Naive B cell (primary cell): ENCODE measurements around the gene FAM241B. TPM values are rescaled to one million over a fixed set of nuclear protein-coding genes. Genes with fewer than 3 reads are reported as not detected.

ENCODE experiments used
- ATAC-seq, 2 donors: fragments of 150-1000 bp; cut with Tn5 transposase; 2 replicates each; pipeline ENCODE4 v1.10.0; 2021; ENCODE audit warnings: low read depth in 2 of 2, mild to moderate bottlenecking in 2 of 2, moderate library complexity in 2 of 2
- DNase-seq: peaks from one replicate; pipeline ENCODE4 v3.0.0; 2022
- H3K27ac Mint-ChIP-seq, 6 donors: one replicate each; pipeline ENCODE4 v1.8.0; 2020 to 2022; ENCODE audit warnings: mild to moderate bottlenecking in 6 of 6, mixed read lengths in 6 of 6, moderate library complexity in 5 of 6, inconsistent platforms in 2 of 6
- H3K27me3 Mint-ChIP-seq, 3 donors: one replicate each; pipeline ENCODE4 v1.8.0; 2021 to 2022; ENCODE audit warnings: mixed read lengths in 3 of 3, mild to moderate bottlenecking in 1 of 3
- H3K36me3 Mint-ChIP-seq, 2 donors: one replicate each; pipeline ENCODE4 v1.8.0; 2020 to 2022; ENCODE audit warnings: mixed read lengths in 2 of 2, inconsistent platforms in 1 of 2, mild to moderate bottlenecking in 1 of 2
- H3K4me1 Mint-ChIP-seq, 3 donors: one replicate each; pipeline ENCODE4 v1.8.0; 2020 to 2022; ENCODE audit warnings: mixed read lengths in 3 of 3, inconsistent platforms in 1 of 3, mild to moderate bottlenecking in 1 of 3, moderate library complexity in 1 of 3
- H3K4me3 Mint-ChIP-seq, 8 donors: one replicate each; pipeline ENCODE4 v1.8.0; 2020 to 2022; ENCODE audit warnings: mild to moderate bottlenecking in 8 of 8, mixed read lengths in 8 of 8, moderate library complexity in 8 of 8, inconsistent platforms in 2 of 8
- H3K9me3 Mint-ChIP-seq, 7 donors: one replicate each; pipeline ENCODE4 v1.8.0; 2020 to 2022; ENCODE audit warnings: mixed read lengths in 7 of 7, mild to moderate bottlenecking in 5 of 7, inconsistent platforms in 2 of 7, moderate library complexity in 1 of 7
- polyA plus RNA-seq, 6 donors: library from polyadenylated mRNA; unstranded; fragments of 300-500 nt; fragmentation: Illumina TruSeq; gene quantifications; one replicate each; pipeline ENCODE4 v1.2.3, GENCODE V29; 2021; ENCODE audit warnings: low read depth in 6 of 6

Gene FAM241B
- polyA plus RNA-seq, 6 donors from 2014 or later: 0.34 to 1.9 (median 0.54) TPM; not detected in 2

DNA sequence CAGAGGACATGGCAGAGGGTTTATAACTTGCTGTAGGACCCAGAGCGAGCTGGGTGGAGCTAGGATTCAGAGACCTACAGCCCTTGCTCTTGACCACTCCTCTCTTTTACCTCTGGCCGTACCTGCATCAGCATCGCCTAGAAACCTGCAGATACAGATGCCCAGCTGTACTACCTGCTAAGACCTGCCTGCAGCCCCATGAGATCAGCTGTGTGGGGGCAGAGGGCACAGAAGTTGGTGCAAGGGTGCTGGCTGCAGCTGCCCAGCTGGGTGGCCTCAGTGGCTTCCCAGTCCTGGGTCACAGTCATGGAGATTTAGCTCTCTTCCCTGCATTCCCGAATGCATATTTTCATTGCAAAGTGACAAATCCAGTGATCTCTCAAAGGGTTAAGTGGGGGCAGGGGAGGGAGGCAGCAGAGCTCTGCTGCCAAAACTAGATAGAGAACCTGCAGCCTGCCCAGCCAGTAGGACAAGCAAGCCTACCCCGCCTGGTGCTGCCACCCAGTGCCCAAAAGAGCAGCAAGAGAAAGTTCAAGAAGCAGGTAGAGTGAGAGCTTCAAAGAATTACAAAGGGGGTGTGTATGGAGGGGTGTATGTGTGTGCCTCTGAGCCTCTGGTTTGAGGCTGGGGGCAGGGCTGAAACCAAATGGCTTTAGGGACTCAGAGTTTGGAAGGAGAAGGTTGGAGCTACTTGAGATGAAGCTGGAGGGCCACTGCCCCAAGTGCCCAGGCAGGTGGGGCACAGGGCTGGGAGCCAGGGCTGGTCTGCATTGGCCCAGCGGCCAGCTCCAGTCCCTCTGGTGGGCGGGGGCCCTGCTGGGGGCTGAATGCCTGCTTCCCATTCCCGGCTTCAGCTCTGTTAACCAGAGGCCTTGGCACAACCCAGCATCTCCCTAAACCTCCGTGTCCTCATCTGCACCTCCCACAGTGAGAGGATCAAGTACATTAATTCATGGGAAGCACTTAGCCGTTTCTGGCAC lies 6.9 kb downstream of the FAM241B start:
- Mint-ChIP-seq H3K27ac (peak overlapping the region in 3 of 6 donors; percentile 33 to 57 (median 46)), H3K9me3 (no peaks in the 10 kb centered on the region), H3K4me3 (no peak overlapping the region), H3K36me3 (no peaks in the 10 kb centered on the region), H3K27me3 (peaks cover 7 to 39% (median 14%) of the 10 kb centered on the region in 3 donors), H3K4me1 (no peaks in the 10 kb centered on the region)
- ATAC-seq: no peak
- no peak for DNase-seq

DNA sequence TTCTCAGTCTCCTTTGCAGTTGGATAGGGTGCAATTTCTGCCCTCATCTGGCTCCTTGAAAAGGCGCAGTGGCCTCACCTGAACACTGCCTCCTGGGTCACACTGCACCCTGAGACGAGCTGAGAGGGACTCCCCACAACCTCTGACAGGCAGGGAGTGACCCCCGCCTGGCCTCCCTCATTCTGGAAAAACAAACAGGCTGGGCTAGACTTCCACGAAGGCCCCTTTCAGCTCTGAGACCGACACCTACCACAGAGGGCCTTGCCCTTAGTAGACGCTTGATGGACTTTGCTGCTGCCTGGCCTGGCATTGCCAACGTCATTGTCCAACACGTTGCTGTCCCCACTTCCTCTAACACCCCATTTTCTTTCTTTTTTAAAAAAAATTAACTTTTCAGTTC lies 8.6 kb downstream of the FAM241B start:
- Mint-ChIP-seq H3K9me3 (peaks cover 0 to 2% (median 0%) of the 10 kb centered on the region in 7 donors), H3K4me1 (no peaks in the 10 kb centered on the region), H3K4me3 (no peak overlapping the region), H3K36me3 (no peaks in the 10 kb centered on the region), H3K27me3 (peaks cover 5 to 25% (median 13%) of the 10 kb centered on the region in 3 donors), H3K27ac (peak overlapping the region in 1 of 6 donors; percentile 11)
- no peak for ATAC-seq
- no peak for DNase-seq

DNA sequence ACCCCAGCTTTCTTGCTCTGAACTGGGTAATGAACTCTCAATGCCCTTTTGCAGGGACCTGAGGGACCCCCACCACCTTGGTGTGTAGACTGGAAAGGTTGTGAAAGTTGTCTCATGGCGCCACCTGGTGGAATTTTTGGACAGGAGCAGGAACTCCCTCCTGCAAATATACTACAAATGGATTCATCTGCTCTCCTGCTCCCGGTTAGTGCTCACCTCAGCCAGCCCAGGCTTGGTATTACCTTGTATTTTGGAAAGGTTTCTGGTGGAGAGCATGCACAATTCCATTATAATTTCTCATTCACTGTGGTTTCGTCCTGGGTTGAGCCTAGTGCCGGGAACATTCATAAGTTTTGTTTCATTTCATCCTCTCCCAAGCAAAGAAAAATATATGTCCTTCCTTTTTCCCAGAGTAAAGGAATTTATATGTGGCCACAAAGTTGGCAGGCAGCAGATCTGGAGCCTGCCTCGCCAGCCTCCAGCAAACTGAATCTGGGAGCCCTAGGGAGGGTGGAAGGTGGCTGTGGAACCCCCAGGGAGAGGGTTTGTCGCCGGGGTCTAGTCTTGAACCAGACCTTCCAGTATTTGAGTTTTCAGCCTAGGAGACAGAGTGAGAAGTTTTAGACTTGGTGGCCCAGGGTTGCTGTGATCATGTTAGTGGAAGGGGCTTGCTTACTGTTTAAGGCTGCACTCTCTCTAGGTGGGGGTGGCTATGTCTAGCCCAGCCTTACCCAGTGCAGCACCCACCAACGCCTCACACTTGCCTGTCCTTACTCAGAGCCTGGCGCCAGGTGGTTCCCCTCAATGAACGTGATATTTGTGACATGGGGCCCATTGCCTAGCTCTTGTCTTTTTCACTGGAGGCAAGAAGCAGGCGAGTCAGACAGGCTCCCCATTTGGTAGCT lies 9.5 kb downstream of the FAM241B start:
- H3K27me3 Mint-ChIP-seq: peaks cover 5 to 21% (median 13%) of the 10 kb centered on the region in 3 donors
- no peak overlapping the region for H3K4me3 Mint-ChIP-seq
- DNase-seq (peak; percentile 36), ATAC-seq (peak; percentile 33 to 38)
- peaks cover 0 to 2% (median 0%) of the 10 kb centered on the region in 7 donors for H3K9me3 Mint-ChIP-seq
- H3K36me3 Mint-ChIP-seq: no peaks in the 10 kb centered on the region
- peak overlapping the region in 1 of 6 donors; percentile 38 for H3K27ac Mint-ChIP-seq
- no peaks in the 10 kb centered on the region for H3K4me1 Mint-ChIP-seq

GRCh38 chr10:69640196-69640980 lies 10.3 kb downstream of the FAM241B start:
- Mint-ChIP-seq H3K27me3 (peaks cover 11 to 22% (median 13%) of the 10 kb centered on the region in 3 donors), H3K4me1 (no peaks in the 10 kb centered on the region), H3K4me3 (no peak overlapping the region), H3K36me3 (no peaks in the 10 kb centered on the region), H3K27ac (no peak overlapping the region), H3K9me3 (peaks cover 0 to 2% (median 0%) of the 10 kb centered on the region in 7 donors)
- DNase-seq (no peak), ATAC-seq (no peak)

- Mint-ChIP-seq H3K27ac (no peak overlapping the region), H3K36me3 (no peaks in the 10 kb centered on the region)
Measured at GRCh38 chr10:69641261-69641980, 11.4 kb downstream of the FAM241B start.

DNA sequence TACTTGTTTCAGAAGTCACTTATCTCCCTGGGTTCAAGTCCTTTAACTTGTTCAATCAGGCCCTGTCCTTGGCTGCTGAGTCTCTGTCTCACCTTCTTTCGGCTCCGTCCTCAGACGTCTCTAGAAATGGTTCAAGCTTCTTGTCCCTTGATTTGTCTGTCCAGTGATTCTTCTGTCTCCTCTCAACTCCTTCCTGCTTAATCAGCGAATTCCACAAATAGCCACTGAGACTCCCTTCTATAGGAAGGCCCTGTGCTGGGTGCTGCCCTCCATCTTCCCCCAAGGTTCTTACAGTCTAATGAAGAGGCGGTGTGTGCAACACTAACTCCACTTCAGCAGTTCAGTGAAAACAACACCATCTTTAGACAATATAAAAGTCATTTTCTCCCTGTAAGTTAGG lies 12.7 kb downstream of the FAM241B start:
- Mint-ChIP-seq H3K9me3 (peaks cover 0 to 2% (median 0%) of the 10 kb centered on the region in 7 donors), H3K36me3 (no peaks in the 10 kb centered on the region), H3K4me1 (no peaks in the 10 kb centered on the region), H3K27me3 (peaks cover 17 to 25% (median 18%) of the 10 kb centered on the region in 3 donors), H3K4me3 (no peak overlapping the region), H3K27ac (no peak overlapping the region)
- DNase-seq: no peak
- no peak for ATAC-seq

More at GRCh38 chr10:69641261-69641980, 11.4 kb downstream of the FAM241B start:
- H3K4me3 Mint-ChIP-seq: no peak overlapping the region
- peaks cover 13 to 25% (median 18%) of the 10 kb centered on the region in 3 donors for H3K27me3 Mint-ChIP-seq
- no peaks in the 10 kb centered on the region for H3K4me1 Mint-ChIP-seq
- H3K9me3 Mint-ChIP-seq: peaks cover 0 to 2% (median 0%) of the 10 kb centered on the region in 7 donors
- no peak for DNase-seq
- no peak for ATAC-seq

DNA sequence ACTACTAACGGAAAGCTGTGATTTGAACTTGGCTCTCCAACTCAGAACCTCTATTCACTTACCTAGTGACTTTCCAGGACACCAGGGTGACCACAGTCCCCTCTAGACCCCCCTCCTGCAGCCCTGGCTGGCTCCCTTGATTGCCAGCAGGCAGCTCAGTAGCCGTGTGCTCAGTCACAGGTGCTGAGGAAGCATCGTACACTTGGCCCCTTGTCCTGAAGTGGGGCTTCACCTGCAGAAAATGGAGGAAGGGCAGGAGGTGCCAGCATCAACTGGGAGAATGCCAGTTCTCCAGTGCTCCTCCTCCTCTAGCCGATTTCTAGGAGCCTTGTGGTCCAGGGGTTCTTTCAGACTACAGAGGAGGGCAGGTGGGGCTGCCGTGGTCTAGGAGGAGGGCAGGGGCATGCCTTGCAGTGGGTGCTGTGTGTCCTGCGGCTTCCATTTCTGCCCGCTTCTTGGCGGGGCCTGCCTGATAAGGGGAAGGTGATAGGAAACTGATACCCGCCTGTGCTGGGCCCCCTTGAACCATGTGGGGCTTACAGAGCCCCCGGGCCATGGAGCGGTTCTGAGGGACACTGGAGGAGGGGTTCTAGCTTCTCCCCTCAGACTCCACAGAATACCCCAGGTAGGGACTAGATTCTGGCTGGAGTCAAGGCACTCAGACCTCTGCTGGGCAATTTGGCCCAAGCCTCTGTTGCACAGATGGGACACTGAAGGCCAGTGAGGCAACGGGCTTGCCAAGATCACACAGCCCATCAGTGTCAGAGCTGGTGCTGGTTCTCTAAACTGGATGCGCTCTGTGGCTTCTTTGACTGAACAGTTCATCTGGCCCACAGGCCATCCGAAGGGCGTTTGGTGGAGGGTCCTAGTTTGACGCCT lies 14.0 kb downstream of the FAM241B start:
- Mint-ChIP-seq H3K36me3 (no peaks in the 10 kb centered on the region), H3K9me3 (peaks cover 0 to 2% (median 0%) of the 10 kb centered on the region in 7 donors), H3K27ac (peak overlapping the region in 1 of 6 donors; percentile 65), H3K27me3 (peaks cover 17 to 28% (median 18%) of the 10 kb centered on the region in 3 donors), H3K4me3 (no peak overlapping the region), H3K4me1 (no peaks in the 10 kb centered on the region)
- no peak for ATAC-seq
- DNase-seq: no peak

DNA sequence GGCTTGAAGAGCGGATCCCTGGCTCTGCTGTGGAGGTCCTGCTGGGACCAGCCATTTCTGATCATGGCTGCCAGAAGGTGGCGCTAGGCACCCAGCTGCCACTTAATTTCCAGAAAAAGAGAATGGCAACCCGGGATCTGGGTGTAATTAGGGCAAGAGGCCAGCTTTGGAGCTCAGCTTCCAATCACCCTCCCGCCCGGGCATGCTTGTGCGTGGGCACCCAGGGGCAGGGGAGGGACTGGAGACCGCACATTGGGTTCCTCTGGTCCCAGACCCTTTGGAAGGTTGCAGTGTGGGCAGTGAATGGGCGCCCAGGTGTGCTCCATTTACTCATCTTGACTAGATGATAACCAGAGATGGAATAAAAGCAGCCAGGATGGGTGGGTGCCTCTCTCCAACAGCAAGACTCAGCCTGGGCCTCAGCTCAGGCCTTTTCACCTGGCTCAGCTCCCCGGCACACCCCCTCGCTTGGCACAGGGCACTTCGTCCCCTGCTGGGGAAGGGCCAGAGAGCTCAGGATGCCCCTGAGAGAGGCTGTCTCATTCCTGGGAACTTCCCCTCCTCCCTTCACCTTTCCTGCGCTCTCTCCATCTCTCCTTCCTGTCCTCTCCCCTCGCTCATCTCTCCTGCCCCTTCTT lies 14.7 kb downstream of the FAM241B start:
- H3K36me3 Mint-ChIP-seq: no peaks in the 10 kb centered on the region
- no peak for DNase-seq
- H3K27me3 Mint-ChIP-seq: peaks cover 17 to 24% (median 18%) of the 10 kb centered on the region in 3 donors
- peak overlapping the region in 2 of 6 donors; percentile 65 to 84 for H3K27ac Mint-ChIP-seq
- H3K9me3 Mint-ChIP-seq: peaks cover 0 to 2% (median 0%) of the 10 kb centered on the region in 7 donors
- ATAC-seq: no peak
- H3K4me3 Mint-ChIP-seq: no peak overlapping the region
- no peaks in the 10 kb centered on the region for H3K4me1 Mint-ChIP-seq

DNA sequence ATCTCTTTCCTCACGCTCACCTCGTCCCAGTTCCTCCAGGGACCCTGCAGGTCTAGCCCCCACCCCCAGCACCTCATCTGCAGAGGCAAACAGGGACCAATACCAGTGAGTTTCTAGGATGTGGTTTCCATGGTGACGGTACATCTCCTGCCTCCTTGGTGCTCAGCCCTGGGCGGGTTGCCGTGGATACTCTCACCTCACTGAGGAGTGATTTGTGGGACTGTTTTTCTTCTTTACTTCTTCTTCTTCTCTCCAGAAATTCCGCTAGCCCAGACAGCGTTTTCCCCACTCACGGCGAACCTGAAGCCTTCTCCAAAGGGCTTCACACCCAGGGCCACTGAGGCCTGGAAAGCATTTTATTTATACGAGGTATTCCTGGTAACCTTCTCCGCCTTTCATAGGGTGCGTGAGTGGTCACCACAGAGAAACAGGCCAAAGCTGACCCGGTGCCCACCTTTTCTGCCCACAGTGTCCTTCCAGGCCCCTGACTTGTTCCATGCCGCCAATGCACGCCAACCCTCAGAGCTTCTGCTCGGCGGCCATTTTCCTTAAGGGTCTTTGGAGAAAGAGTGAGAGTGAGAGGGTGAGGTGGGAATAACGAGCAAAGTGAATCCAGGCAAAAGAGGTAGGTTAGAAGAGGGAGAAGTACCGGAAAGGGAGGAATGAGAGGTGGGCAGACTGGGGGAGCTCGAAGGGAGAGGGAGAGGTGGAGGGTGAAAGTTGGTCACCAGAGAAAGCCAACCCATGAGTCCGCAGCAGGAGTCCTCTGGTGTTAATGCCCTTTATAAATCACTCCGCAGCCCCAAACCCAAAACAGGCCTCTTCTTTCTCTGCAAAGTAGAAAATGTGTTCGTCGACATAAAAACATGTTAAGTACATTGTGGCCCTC lies 15.5 kb downstream of the FAM241B start:
- DNase-seq (no peak), ATAC-seq (no peak)
- no peaks in the 10 kb centered on the region for H3K4me1 Mint-ChIP-seq
- H3K9me3 Mint-ChIP-seq: peaks cover 0 to 2% (median 0%) of the 10 kb centered on the region in 7 donors
- H3K27ac Mint-ChIP-seq: peak overlapping the region in 2 of 6 donors; percentile 35 to 84
- no peaks in the 10 kb centered on the region for H3K36me3 Mint-ChIP-seq
- H3K4me3 Mint-ChIP-seq: no peak overlapping the region
- H3K27me3 Mint-ChIP-seq: peaks cover 14 to 24% (median 23%) of the 10 kb centered on the region in 3 donors
